Astrocyte of the cerebellum (primary cell): ENCODE data around the gene GJB5.

Experiments used
- DNase-seq: peaks from one replicate; pipeline ENCODE4 v3.0.0-alpha.2; 2011; ENCODE audit warnings: low read depth
- H3K4me3 ChIP-seq: 2 replicates; pipeline ENCODE4 v1.5.1; 2011; ENCODE audit warnings: mild to moderate bottlenecking, low read depth, low read length, moderate library complexity
- in situ Hi-C: cut with HindIII; loops from 2 replicates; pipeline ENCODE4 v1.10.0; 2017; ENCODE audit warnings: low sequenced_read_pairs
- TF ChIP-seq, protein P1 (sequence below): IDR thresholded peaks from 2 replicates; pipeline ENCODE4 v1.5.1; 2012; ENCODE audit warnings: low read length, low read depth, moderate library complexity, mild to moderate bottlenecking; ENCODE audit errors: missing control alignments

GJB5 gene

DNA sequence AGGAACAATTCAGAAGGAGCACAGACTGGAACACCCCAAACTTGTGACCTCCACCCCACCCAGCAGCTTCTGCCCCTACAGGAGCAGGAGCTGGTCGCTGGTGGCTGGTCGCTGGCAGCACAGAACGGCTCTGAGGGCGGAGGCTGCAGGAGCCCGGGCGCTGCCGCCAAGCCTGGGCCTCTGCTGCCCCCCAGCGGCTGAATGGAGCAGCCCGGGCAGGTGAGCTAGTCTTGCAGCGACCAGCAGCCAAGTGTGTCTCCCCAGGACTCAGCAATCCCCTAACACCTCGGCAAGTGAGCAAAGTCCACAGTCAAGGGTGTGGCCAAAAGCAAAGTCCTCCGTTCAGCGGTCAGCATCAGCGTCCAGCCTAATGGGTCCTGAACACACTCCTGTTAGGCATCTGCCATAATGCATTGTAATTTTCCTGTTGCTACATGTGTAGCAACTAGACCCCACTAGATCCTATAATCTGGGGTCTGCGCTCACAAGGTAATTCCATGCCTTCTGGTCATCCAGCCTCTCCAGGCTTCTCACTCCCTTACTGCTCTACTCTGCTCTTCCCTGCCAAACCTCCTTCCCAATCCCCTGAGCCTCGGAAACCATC, 12.1 kb upstream of the GJB5 start:
- in situ Hi-C loops, result no loop called here
- TF ChIP-seq, protein P1, sequence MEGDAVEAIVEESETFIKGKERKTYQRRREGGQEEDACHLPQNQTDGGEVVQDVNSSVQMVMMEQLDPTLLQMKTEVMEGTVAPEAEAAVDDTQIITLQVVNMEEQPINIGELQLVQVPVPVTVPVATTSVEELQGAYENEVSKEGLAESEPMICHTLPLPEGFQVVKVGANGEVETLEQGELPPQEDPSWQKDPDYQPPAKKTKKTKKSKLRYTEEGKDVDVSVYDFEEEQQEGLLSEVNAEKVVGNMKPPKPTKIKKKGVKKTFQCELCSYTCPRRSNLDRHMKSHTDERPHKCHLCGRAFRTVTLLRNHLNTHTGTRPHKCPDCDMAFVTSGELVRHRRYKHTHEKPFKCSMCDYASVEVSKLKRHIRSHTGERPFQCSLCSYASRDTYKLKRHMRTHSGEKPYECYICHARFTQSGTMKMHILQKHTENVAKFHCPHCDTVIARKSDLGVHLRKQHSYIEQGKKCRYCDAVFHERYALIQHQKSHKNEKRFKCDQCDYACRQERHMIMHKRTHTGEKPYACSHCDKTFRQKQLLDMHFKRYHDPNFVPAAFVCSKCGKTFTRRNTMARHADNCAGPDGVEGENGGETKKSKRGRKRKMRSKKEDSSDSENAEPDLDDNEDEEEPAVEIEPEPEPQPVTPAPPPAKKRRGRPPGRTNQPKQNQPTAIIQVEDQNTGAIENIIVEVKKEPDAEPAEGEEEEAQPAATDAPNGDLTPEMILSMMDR, result peak; percentile 97
- no peak overlapping the region for H3K4me3 ChIP-seq
- DNase-seq, result peak; percentile 32

DNA sequence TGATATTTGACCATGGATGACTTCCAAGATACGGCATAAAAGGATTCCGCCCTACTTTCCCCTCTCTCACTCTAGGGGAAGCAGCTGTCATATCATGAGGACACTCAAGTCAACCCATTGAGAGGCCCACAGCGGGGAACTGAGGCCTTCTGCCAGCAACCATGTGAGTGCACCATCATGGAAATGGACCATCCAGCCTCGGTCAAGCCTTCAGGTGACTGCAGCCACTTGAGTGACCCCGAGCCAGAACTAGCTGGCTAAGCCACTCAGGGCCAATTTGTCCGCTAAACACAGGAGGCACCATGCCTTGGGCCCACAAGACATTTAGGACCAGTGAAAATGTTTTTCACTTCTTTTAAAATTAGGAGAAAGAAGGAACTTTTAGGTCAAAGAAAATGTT, 11.1 kb upstream of the GJB5 start:
- no peak for DNase-seq
- TF ChIP-seq, protein P1, result no peak
- no peak overlapping the region for H3K4me3 ChIP-seq
- in situ Hi-C loops, result no loop called here

DNA sequence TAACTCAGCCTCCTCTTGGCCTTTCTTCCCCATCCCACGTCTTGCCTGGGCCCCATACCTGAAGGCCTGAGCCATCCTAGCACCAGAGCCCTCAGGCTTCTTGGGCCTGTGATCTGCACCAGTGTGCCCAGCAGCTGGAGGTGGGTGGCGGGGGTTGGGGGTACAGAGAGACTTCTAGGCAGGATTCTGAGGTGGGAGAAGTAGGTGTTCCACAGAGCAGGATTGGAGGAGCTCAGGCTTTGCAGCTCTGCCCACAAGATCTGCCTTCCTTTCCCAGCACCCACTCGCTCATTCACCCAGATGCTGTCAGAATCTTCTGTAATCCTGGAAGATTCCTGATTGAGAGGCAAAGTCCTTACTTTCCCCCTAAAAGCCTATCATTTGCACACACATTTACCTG, 10.0 kb upstream of the GJB5 start:
- TF ChIP-seq, protein P1, result no peak
- DNase-seq, result no peak
- in situ Hi-C loops, result no loop called here
- no peak overlapping the region for H3K4me3 ChIP-seq

DNA sequence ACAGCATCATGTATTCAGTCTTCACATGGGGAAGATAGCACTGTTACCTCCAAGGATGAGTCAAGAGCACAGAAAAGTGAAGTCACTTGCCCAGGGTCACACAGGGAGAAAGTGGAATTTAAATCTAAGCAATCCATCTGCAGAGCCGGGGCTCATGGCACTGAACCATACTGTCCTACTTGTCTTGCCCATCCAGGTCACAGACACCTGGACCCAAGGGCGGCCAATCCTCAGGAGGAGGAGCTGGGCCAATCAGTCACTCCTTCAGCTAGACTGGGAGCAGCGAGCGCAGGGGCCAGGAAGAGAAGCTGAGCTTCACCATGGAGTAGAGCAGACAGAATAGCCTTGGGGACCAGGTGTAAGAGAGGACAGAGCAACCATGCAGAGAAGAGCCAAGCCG, 9.2 kb upstream of the GJB5 start:
- in situ Hi-C loops, result no loop called here
- TF ChIP-seq, protein P1, result no peak
- no peak for DNase-seq
- no peak overlapping the region for H3K4me3 ChIP-seq

DNA sequence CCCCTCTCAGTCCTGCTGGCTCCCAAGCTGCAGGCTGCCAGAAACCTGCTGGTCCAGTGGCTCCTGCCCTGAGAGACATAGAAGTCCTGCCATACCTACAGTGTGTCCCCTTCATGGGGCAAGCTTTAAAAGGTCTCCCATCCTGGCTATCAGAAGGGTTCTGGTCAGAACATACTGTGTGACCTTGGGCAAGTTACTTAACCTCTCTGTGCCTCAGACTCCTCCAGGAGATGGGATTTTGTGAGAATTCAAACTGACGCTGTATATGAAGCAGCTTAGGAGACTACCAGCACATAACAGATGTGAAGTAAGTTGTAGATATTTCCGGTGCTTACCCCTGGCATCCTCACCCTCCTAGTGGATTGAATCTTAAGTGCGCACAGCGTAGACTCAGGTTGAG, 8.7 kb upstream of the GJB5 start:
- no peak for DNase-seq
- H3K4me3 ChIP-seq, result no peak overlapping the region
- TF ChIP-seq, protein P1, result no peak
- in situ Hi-C loops, result no loop called here

DNA sequence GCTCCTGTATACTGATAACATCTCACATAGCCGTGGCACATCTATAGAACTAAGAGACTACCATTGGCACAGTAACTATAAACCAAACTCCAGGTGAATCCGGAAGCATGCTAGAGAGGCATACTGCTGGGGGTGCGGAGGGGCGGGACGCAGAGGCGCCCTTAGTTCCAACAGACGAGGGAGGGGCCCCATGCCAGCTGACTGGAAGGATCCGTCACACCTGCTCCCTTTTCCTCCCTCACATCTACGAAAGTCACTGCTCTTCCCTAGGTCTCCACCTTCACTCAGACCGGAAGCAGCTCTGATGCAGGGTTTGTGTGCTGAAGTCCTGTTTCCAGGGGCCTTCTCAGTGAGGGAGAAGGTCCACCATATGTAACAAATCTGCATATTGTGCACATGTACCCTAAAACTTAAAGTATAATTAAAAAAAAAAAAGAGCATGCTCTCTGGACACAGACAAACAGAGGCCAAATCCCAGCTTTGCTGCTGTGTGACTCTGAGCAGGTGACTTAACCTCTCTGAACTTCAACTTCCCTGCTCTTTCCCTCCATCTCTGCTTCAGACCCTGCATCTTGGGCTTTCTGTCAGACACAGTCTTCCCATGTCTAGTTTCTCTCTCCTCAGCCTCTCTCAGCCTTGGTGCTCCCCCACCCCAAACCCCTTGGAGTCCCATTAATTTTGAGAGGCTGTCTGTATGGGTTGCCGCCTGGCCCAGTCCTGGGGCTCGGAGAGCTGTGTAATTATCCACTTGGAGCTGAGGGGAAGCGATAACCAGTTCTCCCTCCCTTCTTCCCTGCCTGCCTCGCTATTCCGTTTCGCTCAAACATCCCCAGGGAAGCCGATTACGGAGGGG, 7.8 kb upstream of the GJB5 start:
- DNase-seq, result no peak
- TF ChIP-seq, protein P1, result no peak
- H3K4me3 ChIP-seq, result no peak overlapping the region
- in situ Hi-C loops, result no loop called here
